Prostate gland (tissue), 2 donors: ENCODE results near the gene PTPRG. TPM values are rescaled to one million over a fixed set of nuclear protein-coding genes. Genes with fewer than 3 reads are reported as not detected.

Experiments used
- DNase-seq: peaks from one replicate; pipeline ENCODE4 v3.0.0-alpha.2; 2019; ENCODE audit warnings: low spot score
- H3K27ac ChIP-seq, 2 donors: fragments of 200-600 bp; sonication (generic); 2 replicates each; pipeline ENCODE4 v1.5.1; 2017 to 2019
- H3K27me3 ChIP-seq: fragments of 200-600 bp; sonication (generic); replicated peaks from 2 replicates; pipeline ENCODE4 v1.5.1; 2019; ENCODE audit not compliant: insufficient read depth
- H3K36me3 ChIP-seq, 2 donors: fragments of 200-600 bp; sonication (generic); 1 replicate in 1 of 2; 2 replicates in 1 of 2; pipeline versions ENCODE4 v1.5.1 to v1.8.1; 2017 to 2019
- H3K4me1 ChIP-seq: fragments of 200-600 bp; sonication (generic); replicated peaks from 2 replicates; pipeline ENCODE4 v1.5.1; 2019
- H3K4me3 ChIP-seq, 2 donors: fragments of 200-600 bp; sonication (generic); 2 replicates each; pipeline ENCODE4 v1.5.1; 2017 to 2019
- H3K9me3 ChIP-seq: fragments of 200-600 bp; sonication (generic); 2 replicates; pipeline ENCODE4 v1.5.1; 2017
- CTCF ChIP-seq, 4 experiments: fragments of 200-600 bp in 2 of 4; fragments of 450-650 bp in 2 of 4; sonication (generic) in 2 of 4; IDR thresholded peaks; 1 replicate in 3 of 4; 2 replicates in 1 of 4; pipeline ENCODE4 v1.5.1; 2016 to 2019; ENCODE audit warnings: antibody characterized with exemption in 4 of 4, mild to moderate bottlenecking in 2 of 4, moderate library complexity in 2 of 4
- POLR2A ChIP-seq: fragments of 450-650 bp; IDR thresholded peaks from one replicate; pipeline ENCODE4 v1.6.1; 2016; ENCODE audit warnings: antibody characterized with exemption, mild to moderate bottlenecking
- POLR2AphosphoS5 ChIP-seq: sonication (generic); formaldehyde crosslinking; IDR thresholded peaks from one replicate; pipeline ENCODE4 v1.6.1; 2017; ENCODE audit warnings: antibody characterized with exemption
- WGBS: methylation state at CpG from one replicate; pipeline ENCODE4 v1.1.5; 2018; 5-methylcytosine and 5-hydroxymethylcytosine counted together
- intact Hi-C: fragments of 100-400 bp; cut with DNase I; formaldehyde crosslinking; loops from one replicate; pipeline ENCODE4 v1.14.2; 2022
- total RNA-seq, 2 donors: library from RNA; depleted of rRNA; stranded (reverse); fragments of >200 nt; gene quantifications; one replicate each; pipeline ENCODE4 v1.1.0, GENCODE V29; 2016

PTPRG gene
- total RNA-seq, 2 donors from 2014 or later: 22.0 to 78.6 TPM

GRCh38 chr3:61524933-61525332 is 36.4 kb upstream of the PTPRG start:
- no peak for DNase-seq
- no peaks in the 10 kb centered on the region for H3K36me3 ChIP-seq
- 80% methylated on average over 4 of the region's 4 CpGs for WGBS

GRCh38 chr3:61526308-61526707 is 35.1 kb upstream of the PTPRG start:
- Histone ChIP-seq H3K36me3 (no peaks in the 10 kb centered on the region), H3K4me3 (no peak overlapping the region), H3K27me3 (no peaks in the 10 kb centered on the region), H3K27ac (no peak overlapping the region), H3K4me1 (no peaks in the 10 kb centered on the region), H3K9me3 (no peaks in the 10 kb centered on the region)
- no peak for TF ChIP-seq CTCF (IDR thresholded peaks at IDR 0.05)
- TF ChIP-seq POLR2AphosphoS5: no peak
- no peak for TF ChIP-seq POLR2A
- WGBS: 91% methylated on average over 5 of the region's 5 CpGs
- no peak for DNase-seq
- intact Hi-C loops: no loop called here

More at GRCh38 chr3:61524933-61525332, 36.4 kb upstream of the PTPRG start:
- no peak for TF ChIP-seq POLR2A
- no peak for TF ChIP-seq CTCF (IDR thresholded peaks at IDR 0.05)
- intact Hi-C loops: no loop called here
- no peaks in the 10 kb centered on the region for H3K9me3 ChIP-seq
- no peak overlapping the region for H3K4me3 ChIP-seq
- no peaks in the 10 kb centered on the region for H3K27me3 ChIP-seq
- H3K4me1 ChIP-seq: no peaks in the 10 kb centered on the region
- no peak overlapping the region for H3K27ac ChIP-seq

- Histone ChIP-seq H3K4me3 (no peak overlapping the region), H3K27me3 (no peaks in the 10 kb centered on the region), H3K4me1 (no peaks in the 10 kb centered on the region), H3K9me3 (no peaks in the 10 kb centered on the region), H3K27ac (no peak overlapping the region), H3K36me3 (no peaks in the 10 kb centered on the region)
- DNase-seq: no peak
- no peak for TF ChIP-seq POLR2AphosphoS5
- 92% methylated on average over 8 of the region's 8 CpGs for WGBS
- intact Hi-C loops: no loop called here
These were observed 34.4 kb upstream of the PTPRG start for GRCh38 chr3:61527011-61527410.

- Histone ChIP-seq H3K4me1 (no peaks in the 10 kb centered on the region), H3K27ac (no peak overlapping the region), H3K36me3 (no peaks in the 10 kb centered on the region), H3K9me3 (no peaks in the 10 kb centered on the region), H3K4me3 (no peak overlapping the region), H3K27me3 (no peaks in the 10 kb centered on the region)
- TF ChIP-seq CTCF (IDR thresholded peaks at IDR 0.05) (peak in 1 of 4 experiments; percentile 23), POLR2A (no peak)
- intact Hi-C loops: no loop called here
- DNase-seq: no peak
- 14% methylated on average over 1 of the region's 1 CpG for WGBS
These were observed 31.0 kb upstream of the PTPRG start for GRCh38 chr3:61530355-61530754.

- Histone ChIP-seq H3K9me3 (no peaks in the 10 kb centered on the region), H3K27ac (no peak overlapping the region), H3K36me3 (no peaks in the 10 kb centered on the region), H3K4me3 (no peak overlapping the region), H3K4me1 (no peaks in the 10 kb centered on the region), H3K27me3 (no peaks in the 10 kb centered on the region)
- DNase-seq: no peak
- intact Hi-C loops: no loop called here
- TF ChIP-seq CTCF (IDR thresholded peaks at IDR 0.05) (no peak), POLR2A (no peak), POLR2AphosphoS5 (no peak)
- WGBS: 53% methylated on average over 2 of the region's 2 CpGs
These were observed 29.8 kb upstream of the PTPRG start for GRCh38 chr3:61531528-61531927.
